HG03442 (cell line): ENCODE measurements around the gene TBX2.

Source experiments
- ATAC-seq: cut with Tn5 transposase; IDR thresholded peaks from one replicate; pipeline ENCODE4 v1.9.1; 2021; ENCODE audit warnings: mild to moderate bottlenecking, moderate library complexity; ENCODE audit not compliant: unreplicated experiment

TBX2 gene

GRCh38 chr17:61450641-61451537, 51.2 kb downstream of the TBX2 start:
- no peak for ATAC-seq

- ATAC-seq, result no peak
These were observed 52.1 kb downstream of the TBX2 start for GRCh38 chr17:61451538-61452300.

GRCh38 chr17:61452301-61453290, 53.0 kb downstream of the TBX2 start, which contains the start of gene TBX4:
Gene TBX4 (plus strand): TSS chr17:61452422. CDS start chr17:61456491, 4,069 bp downstream.
- no peak for ATAC-seq

GRCh38 chr17:61453566-61454380, 54.1 kb downstream of the TBX2 start:
- no peak for ATAC-seq

- ATAC-seq, result no peak
These were observed 55.0 kb downstream of the TBX2 start for GRCh38 chr17:61454381-61455323.

GRCh38 chr17:61455324-61456060, 55.8 kb downstream of the TBX2 start:
- no peak for ATAC-seq

GRCh38 chr17:61456061-61456681, 56.5 kb downstream of the TBX2 start:
- ATAC-seq, result no peak

GRCh38 chr17:61456688-61457225, 57.1 kb downstream of the TBX2 start:
- no peak for ATAC-seq

GRCh38 chr17:61457226-61457983, 57.8 kb downstream of the TBX2 start:
- ATAC-seq, result no peak

GRCh38 chr17:61458000-61458399, 58.4 kb downstream of the TBX2 start:
- ATAC-seq, result no peak

- ATAC-seq, result no peak
These were observed 58.9 kb downstream of the TBX2 start for GRCh38 chr17:61458421-61459141.
